ENCODE data around the gene ALPP.
"Not testable (repeated sequence)": the region's sequence is repeated elsewhere in the genome, so short reads cannot be mapped to it uniquely, and the experiment has no call there.

Gene ALPP

GRCh38 chr2:232366461-232366860 is 12.1 kb upstream of the ALPP start:
- H3K36me3 Mint-ChIP-seq, ATAC-seq, H3K4me3 Mint-ChIP-seq, H3K27ac Mint-ChIP-seq, H3K9me3 Mint-ChIP-seq: not testable (repeated sequence)
- peaks cover 48% of the 10 kb centered on the region for H3K27me3 Mint-ChIP-seq
- peaks cover 17% of the 10 kb centered on the region for H3K4me1 Mint-ChIP-seq

GRCh38 chr2:232367016-232367415 is 11.5 kb upstream of the ALPP start:
- peaks cover 46% of the 10 kb centered on the region for H3K27me3 Mint-ChIP-seq
- peaks cover 5% of the 10 kb centered on the region for H3K9me3 Mint-ChIP-seq
- H3K4me1 Mint-ChIP-seq, result peaks cover 17% of the 10 kb centered on the region
- no peak overlapping the region for H3K4me3 Mint-ChIP-seq
- no peak overlapping the region for H3K27ac Mint-ChIP-seq
- ATAC-seq, result no peak
- H3K36me3 Mint-ChIP-seq, result no peaks in the 10 kb centered on the region

- Mint-ChIP-seq H3K4me1 (peaks cover 17% of the 10 kb centered on the region), H3K27me3 (peaks cover 39% of the 10 kb centered on the region), H3K27ac (no peak overlapping the region), H3K9me3 (no peaks in the 10 kb centered on the region), H3K36me3 (no peaks in the 10 kb centered on the region), H3K4me3 (no peak overlapping the region)
- ATAC-seq, result peak; percentile 13
These were observed 10.8 kb upstream of the ALPP start for GRCh38 chr2:232367591-232368233.

- Mint-ChIP-seq H3K27me3 (peaks cover 39% of the 10 kb centered on the region), H3K9me3 (no peaks in the 10 kb centered on the region), H3K4me1 (peaks cover 17% of the 10 kb centered on the region), H3K27ac (no peak overlapping the region), H3K36me3 (no peaks in the 10 kb centered on the region), H3K4me3 (no peak overlapping the region)
- ATAC-seq, result no peak
These were observed 10.2 kb upstream of the ALPP start for GRCh38 chr2:232368311-232368731.

GRCh38 chr2:232369126-232369951 is 9.2 kb upstream of the ALPP start:
- Mint-ChIP-seq H3K27me3 (peaks cover 39% of the 10 kb centered on the region), H3K4me1 (peaks cover 9% of the 10 kb centered on the region), H3K4me3 (no peak overlapping the region), H3K27ac (no peak overlapping the region), H3K9me3 (no peaks in the 10 kb centered on the region), H3K36me3 (no peaks in the 10 kb centered on the region)
- no peak for ATAC-seq

GRCh38 chr2:232370007-232370406 is 8.5 kb upstream of the ALPP start:
- not testable (repeated sequence) for H3K27ac Mint-ChIP-seq, H3K9me3 Mint-ChIP-seq, H3K36me3 Mint-ChIP-seq, H3K4me1 Mint-ChIP-seq, H3K4me3 Mint-ChIP-seq, ATAC-seq
- H3K27me3 Mint-ChIP-seq, result peaks cover 37% of the 10 kb centered on the region

GRCh38 chr2:232372231-232373208 is 6.0 kb upstream of the ALPP start:
- Mint-ChIP-seq H3K27me3 (peaks cover 31% of the 10 kb centered on the region), H3K27ac (no peak overlapping the region), H3K4me3 (no peak overlapping the region), H3K36me3 (no peaks in the 10 kb centered on the region), H3K9me3 (no peaks in the 10 kb centered on the region), H3K4me1 (no peaks in the 10 kb centered on the region)
- no peak for ATAC-seq

GRCh38 chr2:232374356-232374755 is 4.2 kb upstream of the ALPP start:
- Mint-ChIP-seq H3K36me3 (no peaks in the 10 kb centered on the region), H3K4me1 (no peaks in the 10 kb centered on the region), H3K4me3 (no peak overlapping the region), H3K27ac (no peak overlapping the region), H3K27me3 (peaks cover 30% of the 10 kb centered on the region), H3K9me3 (no peaks in the 10 kb centered on the region)
- ATAC-seq, result no peak

GRCh38 chr2:232375164-232375563 is 3.4 kb upstream of the ALPP start:
- no peak for ATAC-seq
- no peaks in the 10 kb centered on the region for H3K9me3 Mint-ChIP-seq
- H3K27me3 Mint-ChIP-seq, result peaks cover 35% of the 10 kb centered on the region
- no peak overlapping the region for H3K4me3 Mint-ChIP-seq
- no peaks in the 10 kb centered on the region for H3K4me1 Mint-ChIP-seq
- no peak overlapping the region for H3K27ac Mint-ChIP-seq
- no peaks in the 10 kb centered on the region for H3K36me3 Mint-ChIP-seq

- ATAC-seq, result no peak
- Mint-ChIP-seq H3K9me3 (no peaks in the 10 kb centered on the region), H3K4me3 (no peak overlapping the region), H3K27ac (no peak overlapping the region), H3K4me1 (no peaks in the 10 kb centered on the region), H3K36me3 (no peaks in the 10 kb centered on the region), H3K27me3 (peaks cover 35% of the 10 kb centered on the region)
These were observed 2.3 kb upstream of the ALPP start for GRCh38 chr2:232376260-232376659.

- H3K36me3 Mint-ChIP-seq, result no peaks in the 10 kb centered on the region
- peaks cover 40% of the 10 kb centered on the region for H3K27me3 Mint-ChIP-seq
- H3K4me1 Mint-ChIP-seq, result peaks cover 3% of the 10 kb centered on the region
- H3K9me3 Mint-ChIP-seq, result no peaks in the 10 kb centered on the region
- ATAC-seq, result no peak
- no peak overlapping the region for H3K4me3 Mint-ChIP-seq
- H3K27ac Mint-ChIP-seq, result no peak overlapping the region
These were observed 1.8 kb upstream of the ALPP start for GRCh38 chr2:232376713-232377112.

- no peak overlapping the region for H3K27ac Mint-ChIP-seq
- H3K36me3 Mint-ChIP-seq, result no peaks in the 10 kb centered on the region
- H3K9me3 Mint-ChIP-seq, result no peaks in the 10 kb centered on the region
- H3K4me3 Mint-ChIP-seq, result no peak overlapping the region
- no peak for ATAC-seq
- peaks cover 6% of the 10 kb centered on the region for H3K4me1 Mint-ChIP-seq
- peaks cover 46% of the 10 kb centered on the region for H3K27me3 Mint-ChIP-seq
These were observed 1.2 kb upstream of the ALPP start for GRCh38 chr2:232377319-232377718.

- Mint-ChIP-seq H3K27me3 (peaks cover 54% of the 10 kb centered on the region), H3K36me3 (no peaks in the 10 kb centered on the region), H3K9me3 (no peaks in the 10 kb centered on the region), H3K4me1 (peaks cover 6% of the 10 kb centered on the region), H3K27ac (no peak overlapping the region), H3K4me3 (no peak overlapping the region)
- ATAC-seq, result peak; percentile 6
These were observed 463 bp upstream of the ALPP start for GRCh38 chr2:232377841-232378734.
